22Rv1 (cell line): ENCODE results near the gene DHRSX.

ENCODE experiments used
- H3K27ac ChIP-seq: fragments of 450-650 bp; 2 replicates; pipeline ENCODE4 v1.5.1; 2017
- CTCF ChIP-seq: fragments of 450-650 bp; IDR thresholded peaks from 2 replicates; pipeline ENCODE4 v1.5.1; 2017; ENCODE audit warnings: mild to moderate bottlenecking
- ZFX ChIP-seq: fragments of 450-650 bp; IDR thresholded peaks from 2 replicates; pipeline ENCODE4 v1.6.1; 2017; ENCODE audit warnings: antibody characterized with exemption, borderline replicate concordance

DHRSX gene

GRCh38 chrX:2435465-2435864, 65.3 kb downstream of the DHRSX start:
- TF ChIP-seq CTCF (no peak), ZFX (no peak)
- no peak overlapping the region for H3K27ac ChIP-seq

- TF ChIP-seq ZFX (no peak), CTCF (no peak)
- H3K27ac ChIP-seq = no peak overlapping the region
Measured at GRCh38 chrX:2434270-2435163, 66.3 kb downstream of the DHRSX start.

- no peak overlapping the region for H3K27ac ChIP-seq
- TF ChIP-seq ZFX (no peak), CTCF (no peak)
Measured at GRCh38 chrX:2432298-2432863, 68.4 kb downstream of the DHRSX start.

- H3K27ac ChIP-seq = no peak overlapping the region
- TF ChIP-seq ZFX (no peak), CTCF (no peak)
Measured at GRCh38 chrX:2430265-2430825, 70.4 kb downstream of the DHRSX start.

GRCh38 chrX:2427737-2428136, 73.0 kb downstream of the DHRSX start:
- TF ChIP-seq CTCF = no peak
- no peak for TF ChIP-seq ZFX
- no peak overlapping the region for H3K27ac ChIP-seq

- no peak for TF ChIP-seq ZFX
- TF ChIP-seq CTCF = no peak
- no peak overlapping the region for H3K27ac ChIP-seq
Measured at GRCh38 chrX:2427147-2427546, 73.6 kb downstream of the DHRSX start.
